ENCODE results near the gene SHFL. TPM values are rescaled to one million over a fixed set of nuclear protein-coding genes. Genes with fewer than 3 reads are reported as not detected.

The SHFL gene
- total and polyA plus RNA-seq, 3 experiments from 2014 or later = 41.5 to 68.1 (median 45.2) TPM

- POLR2A ChIA-PET = interaction anchor here (0.6 to 2.8 kb wide), 4 partner anchors 12 to 24 kb away, joined by 3 to 15 read pairs (median 10); no protein-coding TSS in a partner anchor
- H3K27ac Mint-ChIP-seq = peak overlapping the region in 7 of 8 donors; percentile 7 to 92 (median 83)
Observed at GRCh38 chr19:10115392-10116084, 29.4 kb downstream of the SHFL start.

GRCh38 chr19:10116085-10116865, 30.2 kb downstream of the SHFL start:
- Mint-ChIP-seq H3K27me3 (peaks cover 0 to 4% of the 10 kb centered on the region in 2 donors), H3K36me3 (peaks cover 0 to 66% (median 2%) of the 10 kb centered on the region in 3 donors), H3K4me1 (peaks cover 29 to 70% (median 45%) of the 10 kb centered on the region in 3 donors), H3K27ac (peak overlapping the region; percentile 54 to 92 (median 82)), H3K4me3 (peak overlapping the region in 5 of 7 donors; percentile 12 to 78 (median 55)), H3K9me3 (no peaks in the 10 kb centered on the region)
- H3K4me3 ChIP-seq (ENCODE audit: low read length) = no peak overlapping the region
- peak in 1 of 5 donors; percentile 49 for DNase-seq
- H3K9me3 ChIP-seq (ENCODE audit: low read length) = no peaks in the 10 kb centered on the region
- H3K27ac ChIP-seq (ENCODE audit: low read depth, low read length) = no peak overlapping the region
- H3K4me1 ChIP-seq (ENCODE audit: insufficient read depth, low read length) = peaks cover 53% of the 10 kb centered on the region
- no peaks in the 10 kb centered on the region for H3K27me3 ChIP-seq (ENCODE audit: insufficient read depth, low read length, poor library complexity, severe bottlenecking)
- H3K36me3 ChIP-seq (ENCODE audit: insufficient read depth, low read length) = peaks cover 28% of the 10 kb centered on the region
- POLR2A ChIA-PET = interaction anchor here (0.8 to 2.8 kb wide), 3 partner anchors 9 to 27 kb away, joined by 3 to 11 read pairs (median 11); partner anchors contain the start of gene PPAN
- CTCF ChIA-PET = interaction anchor here (0.9 to 14.2 kb wide), 5 partner anchors 15 to 186 kb away, joined by 3 to 194 read pairs (median 4); partner anchors contain the start of gene ANGPTL6

More at GRCh38 chr19:10115392-10116084, 29.4 kb downstream of the SHFL start:
- peaks cover 34 to 76% (median 48%) of the 10 kb centered on the region in 3 donors for H3K4me1 Mint-ChIP-seq
- peak overlapping the region in 2 of 7 donors; percentile 5 to 54 for H3K4me3 Mint-ChIP-seq
- H3K36me3 Mint-ChIP-seq = peaks cover 0 to 71% (median 5%) of the 10 kb centered on the region in 3 donors
- DNase-seq = peak in 1 of 5 donors; percentile 49
- H3K27me3 ChIP-seq (ENCODE audit: insufficient read depth, low read length, poor library complexity, severe bottlenecking) = no peaks in the 10 kb centered on the region
- peaks cover 58% of the 10 kb centered on the region for H3K4me1 ChIP-seq (ENCODE audit: insufficient read depth, low read length)
- H3K27ac ChIP-seq (ENCODE audit: low read depth, low read length) = no peak overlapping the region
- H3K36me3 ChIP-seq (ENCODE audit: insufficient read depth, low read length) = peaks cover 30% of the 10 kb centered on the region
- peaks cover 0 to 5% of the 10 kb centered on the region in 2 donors for H3K27me3 Mint-ChIP-seq
- no peak overlapping the region for H3K4me3 ChIP-seq (ENCODE audit: low read length)
- H3K9me3 Mint-ChIP-seq = no peaks in the 10 kb centered on the region
- H3K9me3 ChIP-seq (ENCODE audit: low read length) = no peaks in the 10 kb centered on the region
- CTCF ChIA-PET = interaction anchor here (0.9 to 14.2 kb wide), 3 partner anchors 16 to 134 kb away, joined by 4 to 194 read pairs (median 27); partner anchors contain the start of gene ANGPTL6

- peaks cover 28% of the 10 kb centered on the region for H3K36me3 ChIP-seq (ENCODE audit: insufficient read depth, low read length)
- peaks cover 45% of the 10 kb centered on the region for H3K4me1 ChIP-seq (ENCODE audit: insufficient read depth, low read length)
- ChIA-PET POLR2A (interaction anchor here (0.8 to 2.8 kb wide), 3 partner anchors 10 to 26 kb away, joined by 3 to 11 read pairs (median 11); partner anchors contain the start of gene PPAN), CTCF (interaction anchor here (0.8 to 14.2 kb wide), 8 partner anchors 9 to 186 kb away, joined by 3 to 194 read pairs (median 4); partner anchors contain the start of genes ANGPTL6 and PPAN)
- H3K27ac Mint-ChIP-seq = peak overlapping the region in 6 of 8 donors; percentile 52 to 86 (median 74)
- H3K9me3 Mint-ChIP-seq = no peaks in the 10 kb centered on the region
- H3K27me3 Mint-ChIP-seq = peaks cover 0 to 4% of the 10 kb centered on the region in 2 donors
- H3K27me3 ChIP-seq (ENCODE audit: insufficient read depth, low read length, poor library complexity, severe bottlenecking) = no peaks in the 10 kb centered on the region
- H3K27ac ChIP-seq (ENCODE audit: low read depth, low read length) = no peak overlapping the region
- no peak overlapping the region for H3K4me3 ChIP-seq (ENCODE audit: low read length)
- peaks cover 0 to 61% (median 2%) of the 10 kb centered on the region in 3 donors for H3K36me3 Mint-ChIP-seq
- no peaks in the 10 kb centered on the region for H3K9me3 ChIP-seq (ENCODE audit: low read length)
- peak in 1 of 5 donors; percentile 45 for DNase-seq
- peak overlapping the region in 6 of 7 donors; percentile 11 to 78 (median 40) for H3K4me3 Mint-ChIP-seq
- peaks cover 24 to 63% (median 37%) of the 10 kb centered on the region in 3 donors for H3K4me1 Mint-ChIP-seq
Observed at GRCh38 chr19:10116866-10117616, 30.9 kb downstream of the SHFL start.

GRCh38 chr19:10118960-10119359, 32.8 kb downstream of the SHFL start:
- DNase-seq = peak in 1 of 5 donors; percentile 46
- Histone ChIP-seq H3K4me3 (ENCODE audit: low read length) (peak overlapping the region; percentile 88), H3K4me1 (ENCODE audit: insufficient read depth, low read length) (peaks cover 27% of the 10 kb centered on the region), H3K36me3 (ENCODE audit: insufficient read depth, low read length) (peaks cover 28% of the 10 kb centered on the region), H3K27ac (ENCODE audit: low read depth, low read length) (peak overlapping the region; percentile 87), H3K27me3 (ENCODE audit: insufficient read depth, low read length, poor library complexity, severe bottlenecking) (no peaks in the 10 kb centered on the region), H3K9me3 (ENCODE audit: low read length) (no peaks in the 10 kb centered on the region)
- H3K9me3 Mint-ChIP-seq = no peaks in the 10 kb centered on the region
- ChIA-PET POLR2A (interaction anchor here (0.8 to 2.6 kb wide), 4 partner anchors 11 to 23 kb away, joined by 3 to 16 read pairs (median 4); partner anchors contain the start of gene PPAN), CTCF (interaction anchor here (0.7 to 14.2 kb wide), 5 partner anchors 9 to 77 kb away, joined by 3 to 194 read pairs (median 4); partner anchors contain the start of gene ANGPTL6)
- H3K27me3 Mint-ChIP-seq = no peaks in the 10 kb centered on the region
- peak overlapping the region; percentile 92 to 97 (median 94) for H3K4me3 Mint-ChIP-seq
- H3K4me1 Mint-ChIP-seq = peaks cover 11 to 44% (median 20%) of the 10 kb centered on the region in 3 donors
- H3K27ac Mint-ChIP-seq = peak overlapping the region; percentile 72 to 97 (median 90)
- H3K36me3 Mint-ChIP-seq = peaks cover 0 to 53% (median 2%) of the 10 kb centered on the region in 3 donors

- DNase-seq = no peak
- Mint-ChIP-seq H3K9me3 (no peaks in the 10 kb centered on the region), H3K36me3 (peaks cover 0 to 41% (median 6%) of the 10 kb centered on the region in 3 donors), H3K27me3 (no peaks in the 10 kb centered on the region), H3K27ac (peak overlapping the region in 1 of 8 donors; percentile 50), H3K4me3 (peak overlapping the region in 4 of 7 donors; percentile 29 to 78 (median 52)), H3K4me1 (peaks cover 11 to 32% (median 20%) of the 10 kb centered on the region in 3 donors)
- no peak overlapping the region for H3K27ac ChIP-seq (ENCODE audit: low read depth, low read length)
- peaks cover 27% of the 10 kb centered on the region for H3K4me1 ChIP-seq (ENCODE audit: insufficient read depth, low read length)
- no peaks in the 10 kb centered on the region for H3K27me3 ChIP-seq (ENCODE audit: insufficient read depth, low read length, poor library complexity, severe bottlenecking)
- peaks cover 22% of the 10 kb centered on the region for H3K36me3 ChIP-seq (ENCODE audit: insufficient read depth, low read length)
- H3K4me3 ChIP-seq (ENCODE audit: low read length) = no peak overlapping the region
- no peaks in the 10 kb centered on the region for H3K9me3 ChIP-seq (ENCODE audit: low read length)
- ChIA-PET CTCF (interaction anchor here (0.6 to 1.5 kb wide), 13 partner anchors 9 to 138 kb away, joined by 3 to 8 read pairs (median 3); partner anchors contain the start of genes P2RY11 and PPAN), POLR2A (interaction anchor here (1.0 to 2.6 kb wide), 4 partner anchors 13 to 22 kb away, joined by 3 to 16 read pairs (median 4); partner anchors contain the start of gene PPAN)
Observed at GRCh38 chr19:10120538-10121189, 34.5 kb downstream of the SHFL start.

GRCh38 chr19:10122045-10122444, 35.9 kb downstream of the SHFL start:
- Mint-ChIP-seq H3K9me3 (no peaks in the 10 kb centered on the region), H3K4me3 (no peak overlapping the region), H3K36me3 (peaks cover 0 to 31% (median 6%) of the 10 kb centered on the region in 3 donors), H3K4me1 (peaks cover 11 to 22% (median 17%) of the 10 kb centered on the region in 3 donors), H3K27ac (no peak overlapping the region), H3K27me3 (no peaks in the 10 kb centered on the region)
- no peak for DNase-seq
- Histone ChIP-seq H3K4me3 (ENCODE audit: low read length) (no peak overlapping the region), H3K9me3 (ENCODE audit: low read length) (no peaks in the 10 kb centered on the region), H3K27me3 (ENCODE audit: insufficient read depth, low read length, poor library complexity, severe bottlenecking) (no peaks in the 10 kb centered on the region), H3K4me1 (ENCODE audit: insufficient read depth, low read length) (peaks cover 20% of the 10 kb centered on the region), H3K36me3 (ENCODE audit: insufficient read depth, low read length) (peaks cover 8% of the 10 kb centered on the region), H3K27ac (ENCODE audit: low read depth, low read length) (no peak overlapping the region)
- POLR2A ChIA-PET = interaction anchor here (0.7 kb wide), 1 partner anchor 595 kb away, joined by 6 read pairs; no protein-coding TSS in a partner anchor
- CTCF ChIA-PET = interaction anchor here (0.8 to 1.4 kb wide), 2 partner anchors 19 to 37 kb away, joined by 3 read pairs; no protein-coding TSS in a partner anchor
